Activated CD4-positive, alpha-beta T cell treated with anti-CD3 and anti-CD28 coated beads for 4 hours (primary cell): Measurements from ENCODE around the gene PTPRD.
"Not testable (repeated sequence)": the region's sequence is repeated elsewhere in the genome, so short reads cannot be mapped to it uniquely, and the experiment has no call there.

Experiments
- DNase-seq, 2 donors: peaks; one replicate each; pipeline ENCODE4 v3.0.0-alpha.2; 2020

The PTPRD gene

GRCh38 chr9:9426454-9426853 is 1186.3 kb downstream of the PTPRD start:
- DNase-seq: not testable (repeated sequence)

GRCh38 chr9:9412241-9412640 is 1200.6 kb downstream of the PTPRD start:
- no peak for DNase-seq

GRCh38 chr9:9410736-9411135 is 1202.1 kb downstream of the PTPRD start:
- DNase-seq: no peak

- no peak for DNase-seq
Observed at GRCh38 chr9:9399982-9400381, 1212.8 kb downstream of the PTPRD start.

- DNase-seq: no peak
Observed at GRCh38 chr9:9396518-9396917, 1216.3 kb downstream of the PTPRD start.

- no peak for DNase-seq
Observed at GRCh38 chr9:9395539-9395938, 1217.3 kb downstream of the PTPRD start.

- no peak for DNase-seq
Observed at GRCh38 chr9:9392755-9393154, 1220.0 kb downstream of the PTPRD start.

- no peak for DNase-seq
Observed at GRCh38 chr9:9389904-9390303, 1222.9 kb downstream of the PTPRD start.

- no peak for DNase-seq
Observed at GRCh38 chr9:9387511-9388115, 1225.2 kb downstream of the PTPRD start.

GRCh38 chr9:9362332-9362731 is 1250.5 kb downstream of the PTPRD start:
- no peak for DNase-seq

- DNase-seq: no peak
Observed at GRCh38 chr9:9352877-9353481, 1259.8 kb downstream of the PTPRD start.

GRCh38 chr9:9341203-9341602 is 1271.6 kb downstream of the PTPRD start:
- no peak for DNase-seq

- DNase-seq: no peak
Observed at GRCh38 chr9:9337129-9337528, 1275.7 kb downstream of the PTPRD start.

- DNase-seq: no peak
Observed at GRCh38 chr9:9326749-9327148, 1286.1 kb downstream of the PTPRD start.

- no peak for DNase-seq
Observed at GRCh38 chr9:9319007-9319406, 1293.8 kb downstream of the PTPRD start.

- DNase-seq: not testable (repeated sequence)
Observed at GRCh38 chr9:9310743-9311142, 1302.1 kb downstream of the PTPRD start.

GRCh38 chr9:9305600-9305999 is 1307.2 kb downstream of the PTPRD start:
- DNase-seq: no peak

GRCh38 chr9:9299134-9299533 is 1313.7 kb downstream of the PTPRD start:
- DNase-seq: no peak

GRCh38 chr9:9286001-9286400 is 1326.8 kb downstream of the PTPRD start:
- DNase-seq: no peak

GRCh38 chr9:9284201-9284600 is 1328.6 kb downstream of the PTPRD start:
- DNase-seq: no peak

- no peak for DNase-seq
Observed at GRCh38 chr9:9283159-9283986, 1329.4 kb downstream of the PTPRD start.

GRCh38 chr9:9275601-9276000 is 1337.2 kb downstream of the PTPRD start:
- DNase-seq: no peak

- DNase-seq: no peak
Observed at GRCh38 chr9:9257999-9258498, 1354.8 kb downstream of the PTPRD start.

GRCh38 chr9:9246726-9247125 is 1366.1 kb downstream of the PTPRD start:
- no peak for DNase-seq
